ENCODE measurements around the gene FIBCD1.
A peak's percentile ranks its signal among the peaks of the same experiment; 100 is the strongest.

Gene FIBCD1

DNA sequence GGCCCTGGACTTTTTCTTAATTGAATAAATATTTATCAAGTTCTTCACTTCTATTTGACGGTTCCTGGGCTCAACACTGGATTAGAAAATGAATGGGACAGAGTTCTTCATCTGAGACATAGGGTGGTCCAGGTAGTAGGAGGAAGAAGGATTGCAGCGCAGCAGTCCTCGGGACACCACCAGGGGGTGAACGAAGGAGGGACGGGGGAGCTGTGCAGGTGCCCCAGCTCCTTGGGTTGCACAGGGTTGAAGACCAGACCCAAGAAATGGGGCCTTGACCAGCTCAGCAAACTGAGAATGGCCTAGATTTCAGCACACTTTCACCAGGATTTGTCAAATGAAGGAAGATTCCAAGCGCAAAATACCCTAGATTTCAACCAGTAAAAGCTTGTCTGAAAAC, 74.5 kb downstream of the FIBCD1 start:
- H3K4me3 ChIP-seq (ENCODE audit: low read depth, low read length), result no peak overlapping the region
- DNase-seq (ENCODE audit: low read depth), result no peak
- TF ChIP-seq, protein P1, sequence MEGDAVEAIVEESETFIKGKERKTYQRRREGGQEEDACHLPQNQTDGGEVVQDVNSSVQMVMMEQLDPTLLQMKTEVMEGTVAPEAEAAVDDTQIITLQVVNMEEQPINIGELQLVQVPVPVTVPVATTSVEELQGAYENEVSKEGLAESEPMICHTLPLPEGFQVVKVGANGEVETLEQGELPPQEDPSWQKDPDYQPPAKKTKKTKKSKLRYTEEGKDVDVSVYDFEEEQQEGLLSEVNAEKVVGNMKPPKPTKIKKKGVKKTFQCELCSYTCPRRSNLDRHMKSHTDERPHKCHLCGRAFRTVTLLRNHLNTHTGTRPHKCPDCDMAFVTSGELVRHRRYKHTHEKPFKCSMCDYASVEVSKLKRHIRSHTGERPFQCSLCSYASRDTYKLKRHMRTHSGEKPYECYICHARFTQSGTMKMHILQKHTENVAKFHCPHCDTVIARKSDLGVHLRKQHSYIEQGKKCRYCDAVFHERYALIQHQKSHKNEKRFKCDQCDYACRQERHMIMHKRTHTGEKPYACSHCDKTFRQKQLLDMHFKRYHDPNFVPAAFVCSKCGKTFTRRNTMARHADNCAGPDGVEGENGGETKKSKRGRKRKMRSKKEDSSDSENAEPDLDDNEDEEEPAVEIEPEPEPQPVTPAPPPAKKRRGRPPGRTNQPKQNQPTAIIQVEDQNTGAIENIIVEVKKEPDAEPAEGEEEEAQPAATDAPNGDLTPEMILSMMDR (conservative IDR thresholded peaks at IDR 0.05; ENCODE audit: low read depth, low read length), result no peak

GRCh38 chr9:130862747-130863146, 76.3 kb downstream of the FIBCD1 start:
- no peak overlapping the region for H3K4me3 ChIP-seq (ENCODE audit: low read depth, low read length)
- TF ChIP-seq, protein P1 (conservative IDR thresholded peaks at IDR 0.05; ENCODE audit: low read depth, low read length), result no peak
- DNase-seq (ENCODE audit: low read depth), result no peak

GRCh38 chr9:130862217-130862616, 76.8 kb downstream of the FIBCD1 start:
- TF ChIP-seq, protein P1 (conservative IDR thresholded peaks at IDR 0.05; ENCODE audit: low read depth, low read length), result no peak
- no peak overlapping the region for H3K4me3 ChIP-seq (ENCODE audit: low read depth, low read length)
- no peak for DNase-seq (ENCODE audit: low read depth)

DNA sequence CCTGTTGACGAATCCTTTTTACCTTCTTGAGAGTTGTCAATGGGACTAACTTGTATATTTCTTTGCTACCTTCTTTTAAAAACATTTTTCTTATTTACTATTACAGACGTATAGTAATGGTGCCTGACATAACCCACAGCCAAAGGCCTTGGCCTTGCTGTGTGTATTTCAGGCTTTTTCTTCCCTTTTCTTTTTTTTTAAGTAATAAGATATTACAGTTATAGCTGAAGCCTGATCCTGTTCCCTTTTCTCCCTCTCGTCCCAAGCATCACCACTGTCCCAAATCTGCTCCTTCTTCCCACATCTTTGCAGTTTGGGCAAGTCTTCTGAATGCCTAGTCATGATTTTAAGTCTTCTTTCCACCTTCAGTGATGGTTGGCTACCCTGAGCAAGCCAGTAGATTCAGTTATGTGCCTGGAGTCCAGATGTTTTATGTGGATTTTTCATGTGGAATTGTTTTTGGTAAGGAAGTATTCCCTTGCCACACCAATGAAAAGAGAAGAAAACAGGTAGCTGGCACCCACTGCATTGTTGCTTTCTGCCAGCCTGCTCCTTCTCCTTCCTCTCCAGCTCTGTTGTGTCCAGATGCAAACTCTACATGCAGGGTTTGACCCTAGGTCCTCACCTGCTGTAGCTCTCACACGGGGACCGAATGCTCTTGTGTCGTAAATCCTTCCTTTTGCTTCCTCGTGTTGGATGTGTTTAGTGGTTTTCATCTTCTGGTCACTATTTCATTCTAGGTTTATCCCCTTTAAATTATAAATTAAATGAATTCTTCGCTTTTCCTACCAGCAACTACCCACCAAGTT, 77.5 kb downstream of the FIBCD1 start:
- H3K4me3 ChIP-seq (ENCODE audit: low read depth, low read length), result no peak overlapping the region
- TF ChIP-seq, protein P1 (conservative IDR thresholded peaks at IDR 0.05; ENCODE audit: low read depth, low read length), result no peak
- DNase-seq (ENCODE audit: low read depth), result no peak

- no peak overlapping the region for H3K4me3 ChIP-seq (ENCODE audit: low read depth, low read length)
- TF ChIP-seq, protein P1 (conservative IDR thresholded peaks at IDR 0.05; ENCODE audit: low read depth, low read length), result peak; percentile 50
- peak; percentile 97 for DNase-seq (ENCODE audit: low read depth)
These were observed 78.4 kb downstream of the FIBCD1 start for GRCh38 chr9:130860458-130861316.

- peak; percentile 61 for DNase-seq (ENCODE audit: low read depth)
- TF ChIP-seq, protein P1 (conservative IDR thresholded peaks at IDR 0.05; ENCODE audit: low read depth, low read length), result no peak
- no peak overlapping the region for H3K4me3 ChIP-seq (ENCODE audit: low read depth, low read length)
These were observed 80.0 kb downstream of the FIBCD1 start for GRCh38 chr9:130858739-130859705.

All from choroid plexus epithelial cell (primary cell).